AG09319 (cell line): ENCODE data around the gene HAPSTR1.
"Not testable (repeated sequence)": the region's sequence is repeated elsewhere in the genome, so short reads cannot be mapped to it uniquely, and the experiment has no call there.

Source experiments
- DNase-seq: peaks from one replicate; pipeline ENCODE4 v3.0.0-alpha.2; 2010; ENCODE audit warnings: low read depth; ENCODE audit errors: extremely low read depth
- TF ChIP-seq, protein P1 (sequence below): IDR thresholded peaks from 2 replicates; pipeline ENCODE4 v1.5.1; 2011; ENCODE audit warnings: low read depth, mild to moderate bottlenecking, inconsistent platforms, low read length, moderate library complexity

The HAPSTR1 gene

DNA sequence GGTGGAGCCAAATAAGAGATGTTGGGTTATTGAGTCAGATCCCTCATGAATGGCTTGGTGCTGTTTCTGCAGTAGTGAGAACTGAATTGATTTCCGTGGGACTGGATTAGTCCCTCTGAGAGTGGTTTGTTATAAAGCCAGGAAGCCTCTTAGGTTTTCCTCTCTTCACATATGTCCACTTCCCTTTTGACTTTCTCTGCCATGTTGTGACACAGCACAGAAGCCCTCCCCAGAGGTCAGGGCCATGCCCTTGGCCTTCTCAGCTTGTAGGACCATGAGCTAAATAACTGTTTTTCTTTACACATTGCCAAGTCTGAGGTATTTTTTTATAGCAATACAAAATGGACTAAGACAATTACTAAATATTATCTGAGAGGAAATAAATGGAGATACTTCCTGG, 10.3 kb upstream of the HAPSTR1 start:
- TF ChIP-seq, protein P1, sequence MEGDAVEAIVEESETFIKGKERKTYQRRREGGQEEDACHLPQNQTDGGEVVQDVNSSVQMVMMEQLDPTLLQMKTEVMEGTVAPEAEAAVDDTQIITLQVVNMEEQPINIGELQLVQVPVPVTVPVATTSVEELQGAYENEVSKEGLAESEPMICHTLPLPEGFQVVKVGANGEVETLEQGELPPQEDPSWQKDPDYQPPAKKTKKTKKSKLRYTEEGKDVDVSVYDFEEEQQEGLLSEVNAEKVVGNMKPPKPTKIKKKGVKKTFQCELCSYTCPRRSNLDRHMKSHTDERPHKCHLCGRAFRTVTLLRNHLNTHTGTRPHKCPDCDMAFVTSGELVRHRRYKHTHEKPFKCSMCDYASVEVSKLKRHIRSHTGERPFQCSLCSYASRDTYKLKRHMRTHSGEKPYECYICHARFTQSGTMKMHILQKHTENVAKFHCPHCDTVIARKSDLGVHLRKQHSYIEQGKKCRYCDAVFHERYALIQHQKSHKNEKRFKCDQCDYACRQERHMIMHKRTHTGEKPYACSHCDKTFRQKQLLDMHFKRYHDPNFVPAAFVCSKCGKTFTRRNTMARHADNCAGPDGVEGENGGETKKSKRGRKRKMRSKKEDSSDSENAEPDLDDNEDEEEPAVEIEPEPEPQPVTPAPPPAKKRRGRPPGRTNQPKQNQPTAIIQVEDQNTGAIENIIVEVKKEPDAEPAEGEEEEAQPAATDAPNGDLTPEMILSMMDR: no peak
- no peak for DNase-seq

DNA sequence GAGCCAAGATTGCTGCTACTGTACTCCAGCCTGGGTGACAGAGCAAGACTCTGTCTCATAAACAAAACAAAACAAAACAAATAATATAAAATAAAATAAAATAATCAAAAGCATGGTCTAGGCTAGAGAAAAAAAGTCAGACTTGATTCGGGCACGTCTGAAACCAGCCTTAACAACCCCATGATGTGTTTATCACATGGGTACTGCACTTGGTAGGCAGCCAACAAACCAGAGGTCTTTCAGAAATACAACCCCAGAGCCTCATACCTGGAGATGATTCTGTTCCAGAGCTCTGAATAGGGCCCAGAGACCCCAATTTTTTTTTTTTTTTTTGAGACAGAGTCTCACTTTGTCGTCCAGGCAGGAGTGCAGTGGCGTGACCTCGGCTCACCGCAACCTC, 9.6 kb upstream of the HAPSTR1 start:
- no peak for DNase-seq
- TF ChIP-seq, protein P1: no peak

DNA sequence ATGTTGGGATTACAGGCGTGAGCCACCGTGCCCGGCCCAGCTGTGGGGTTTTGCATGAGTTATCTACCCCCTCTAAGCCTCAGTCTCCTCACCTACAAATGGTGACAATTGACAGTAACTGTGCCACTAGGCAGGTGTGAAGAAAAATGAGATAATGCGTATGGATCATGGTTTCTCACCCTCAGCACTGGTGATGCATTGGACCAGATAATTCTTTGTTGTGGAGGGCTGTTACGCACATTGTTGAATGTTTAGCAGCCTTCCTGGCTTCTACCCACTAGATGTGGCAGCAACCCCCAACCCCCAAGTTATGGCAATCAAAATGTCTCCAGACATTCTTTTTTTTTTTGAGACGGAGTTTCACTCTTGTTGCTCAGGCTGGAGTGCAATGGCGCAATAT, 9.0 kb upstream of the HAPSTR1 start:
- TF ChIP-seq, protein P1: no peak
- no peak for DNase-seq

DNA sequence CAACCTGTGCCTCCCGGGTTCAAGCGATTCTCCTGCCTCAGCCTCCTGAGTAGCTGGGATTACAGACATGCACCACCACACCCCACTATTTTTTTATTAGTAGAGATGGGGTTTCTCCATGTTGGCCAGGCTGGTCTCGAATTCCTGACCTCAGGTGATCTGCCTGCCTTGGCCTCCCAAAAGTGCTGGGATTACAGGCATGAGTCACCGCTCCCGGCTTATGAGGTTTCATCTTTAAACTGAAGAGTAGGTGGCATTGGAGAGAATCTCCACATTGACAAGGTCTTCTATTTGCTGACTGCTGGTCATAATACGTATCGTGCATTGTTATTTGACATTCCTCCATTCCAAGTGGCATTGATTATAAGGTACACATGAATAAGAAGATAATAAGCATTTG, 3.7 kb upstream of the HAPSTR1 start:
- not testable (repeated sequence) for DNase-seq

DNA sequence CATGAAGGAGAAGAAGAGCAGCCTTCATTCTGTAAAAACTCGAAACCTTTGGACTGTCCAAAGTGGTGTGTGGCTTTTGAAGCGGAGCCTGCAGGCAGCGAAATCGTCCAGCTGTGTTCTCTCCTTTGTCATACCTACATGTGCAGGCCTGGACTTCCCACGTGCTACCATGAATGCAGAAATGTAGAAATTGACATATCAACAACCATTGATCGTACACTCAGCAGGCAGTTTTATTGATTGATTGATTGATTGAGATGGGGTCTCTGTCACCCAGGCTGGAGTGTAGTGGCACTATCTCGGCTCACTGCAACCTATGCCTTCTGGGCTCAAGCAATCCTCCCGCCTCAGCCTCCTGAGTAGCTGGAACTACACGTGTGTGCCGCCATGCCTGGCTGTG, 2.6 kb upstream of the HAPSTR1 start:
- DNase-seq: no peak
- TF ChIP-seq, protein P1: no peak

DNA sequence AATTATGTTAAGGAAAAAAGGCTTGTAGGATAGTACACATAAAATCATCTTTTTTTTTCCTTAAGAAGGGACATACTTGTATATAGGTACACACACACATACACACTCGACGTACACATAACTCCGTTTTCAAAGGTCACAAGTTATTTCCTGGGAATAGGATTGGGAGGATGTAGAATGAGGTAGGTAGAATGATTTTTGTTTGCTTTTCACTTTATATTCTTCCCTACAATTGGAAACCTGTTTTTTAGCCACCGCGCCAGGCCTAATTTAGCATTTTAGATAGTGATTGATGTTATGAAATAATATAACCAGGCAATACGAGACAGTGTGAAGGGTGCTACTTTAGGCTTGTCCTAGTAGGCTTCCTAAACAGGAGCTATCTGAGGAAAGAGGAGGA, 1.8 kb upstream of the HAPSTR1 start:
- no peak for DNase-seq
- TF ChIP-seq, protein P1: no peak

DNA sequence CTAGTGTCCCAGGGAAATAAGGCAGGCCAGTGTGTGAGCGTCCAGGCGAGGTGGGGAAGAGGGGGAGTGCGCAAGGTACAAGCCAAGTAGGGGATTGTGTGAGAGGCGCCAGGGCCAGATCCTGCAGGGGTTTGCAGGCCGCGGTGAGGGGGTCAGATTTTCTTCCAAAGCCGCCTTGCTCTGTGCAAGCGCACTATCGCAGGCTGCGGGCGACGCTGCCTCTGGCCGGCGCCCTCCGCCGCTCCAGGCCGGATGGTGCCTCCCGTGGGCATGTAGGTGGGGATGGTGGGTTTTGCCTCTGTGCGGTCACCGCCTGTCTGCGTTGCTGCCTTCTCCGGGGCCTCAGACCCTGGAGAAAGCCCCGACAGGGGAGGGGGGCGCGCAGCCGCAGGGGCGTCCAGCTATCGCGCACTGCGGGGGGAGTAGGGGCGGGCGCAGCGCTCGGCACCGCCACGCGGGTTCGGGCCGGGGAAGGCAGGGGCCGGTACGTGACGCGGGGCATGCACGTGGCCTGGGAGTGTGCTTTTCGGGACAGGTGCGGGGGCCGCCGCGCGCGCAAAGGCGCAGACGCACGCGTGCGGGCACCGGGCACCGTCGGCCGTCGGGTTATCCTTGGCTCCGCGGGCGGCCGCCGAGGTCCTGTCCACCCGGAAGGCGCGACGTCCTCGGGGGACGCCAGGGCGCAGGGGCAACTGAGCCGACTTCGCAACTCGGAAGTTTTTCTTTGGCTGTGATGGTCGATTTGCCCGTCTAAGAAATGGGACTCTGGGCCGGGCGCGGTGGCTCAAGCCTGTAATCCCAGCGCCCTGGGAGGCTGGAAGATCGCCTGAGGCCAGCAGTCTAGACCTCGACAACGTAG, 1.1 kb upstream of the HAPSTR1 start:
- no peak for DNase-seq
- TF ChIP-seq, protein P1: no peak

DNA sequence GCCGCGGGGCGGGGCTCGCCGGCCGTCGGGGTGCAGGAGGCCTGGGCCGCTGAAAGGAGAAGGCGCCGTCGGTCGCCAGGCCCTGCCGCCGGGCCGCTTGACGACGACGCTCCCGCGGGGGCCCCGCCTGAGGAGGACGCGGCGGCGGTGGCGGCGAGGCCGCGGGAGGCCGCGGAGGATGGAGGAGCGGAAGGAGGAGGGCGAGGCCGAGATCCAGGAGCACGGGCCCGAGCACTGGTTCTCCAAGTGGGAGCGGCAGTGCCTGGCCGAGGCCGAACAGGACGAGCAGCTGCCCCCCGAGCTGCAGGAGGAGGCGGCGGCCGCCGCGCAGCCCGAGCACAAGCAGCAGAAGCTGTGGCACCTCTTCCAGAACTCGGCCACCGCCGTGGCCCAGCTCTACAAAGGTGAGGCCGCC, 430 bp downstream of the HAPSTR1 start:
- DNase-seq: no peak
- TF ChIP-seq, protein P1: no peak
